Measurements from ENCODE around the gene PRKG2. TPM values are rescaled to one million over a fixed set of nuclear protein-coding genes. Genes with fewer than 3 reads are reported as not detected.

PRKG2 gene, protein sequence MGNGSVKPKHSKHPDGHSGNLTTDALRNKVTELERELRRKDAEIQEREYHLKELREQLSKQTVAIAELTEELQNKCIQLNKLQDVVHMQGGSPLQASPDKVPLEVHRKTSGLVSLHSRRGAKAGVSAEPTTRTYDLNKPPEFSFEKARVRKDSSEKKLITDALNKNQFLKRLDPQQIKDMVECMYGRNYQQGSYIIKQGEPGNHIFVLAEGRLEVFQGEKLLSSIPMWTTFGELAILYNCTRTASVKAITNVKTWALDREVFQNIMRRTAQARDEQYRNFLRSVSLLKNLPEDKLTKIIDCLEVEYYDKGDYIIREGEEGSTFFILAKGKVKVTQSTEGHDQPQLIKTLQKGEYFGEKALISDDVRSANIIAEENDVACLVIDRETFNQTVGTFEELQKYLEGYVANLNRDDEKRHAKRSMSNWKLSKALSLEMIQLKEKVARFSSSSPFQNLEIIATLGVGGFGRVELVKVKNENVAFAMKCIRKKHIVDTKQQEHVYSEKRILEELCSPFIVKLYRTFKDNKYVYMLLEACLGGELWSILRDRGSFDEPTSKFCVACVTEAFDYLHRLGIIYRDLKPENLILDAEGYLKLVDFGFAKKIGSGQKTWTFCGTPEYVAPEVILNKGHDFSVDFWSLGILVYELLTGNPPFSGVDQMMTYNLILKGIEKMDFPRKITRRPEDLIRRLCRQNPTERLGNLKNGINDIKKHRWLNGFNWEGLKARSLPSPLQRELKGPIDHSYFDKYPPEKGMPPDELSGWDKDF
- total RNA-seq, result under 1 TPM; 0.23 to 0.26 TPM

- CTCF ChIA-PET, result no interaction called here
- ATAC-seq, result peak; percentile 58
- peak within 1 kb of the TSS; percentile 44 for H3K4me3 Mint-ChIP-seq
- DNase-seq, result no peak
- no peak within 1 kb of the TSS for H3K27ac Mint-ChIP-seq
- H3K9me3 Mint-ChIP-seq (ENCODE audit: insufficient read depth), result no peaks in the 10 kb centered on the region
- peaks cover 34% of the 10 kb centered on the region for H3K27me3 Mint-ChIP-seq (ENCODE audit: low read depth)
- H3K36me3 Mint-ChIP-seq (ENCODE audit: low read depth), result no peaks in the 10 kb centered on the region
- POLR2A ChIA-PET, result no interaction called here
- peaks cover 10% of the 10 kb centered on the region for H3K4me1 Mint-ChIP-seq (ENCODE audit: low read depth)
Measured at GRCh38 chr4:81214881-81215868, at the start of gene PRKG2. Gene PRKG2 (minus strand): TSS chr4:81215222. CDS start chr4:81205047, 10,175 bp downstream.

DNA sequence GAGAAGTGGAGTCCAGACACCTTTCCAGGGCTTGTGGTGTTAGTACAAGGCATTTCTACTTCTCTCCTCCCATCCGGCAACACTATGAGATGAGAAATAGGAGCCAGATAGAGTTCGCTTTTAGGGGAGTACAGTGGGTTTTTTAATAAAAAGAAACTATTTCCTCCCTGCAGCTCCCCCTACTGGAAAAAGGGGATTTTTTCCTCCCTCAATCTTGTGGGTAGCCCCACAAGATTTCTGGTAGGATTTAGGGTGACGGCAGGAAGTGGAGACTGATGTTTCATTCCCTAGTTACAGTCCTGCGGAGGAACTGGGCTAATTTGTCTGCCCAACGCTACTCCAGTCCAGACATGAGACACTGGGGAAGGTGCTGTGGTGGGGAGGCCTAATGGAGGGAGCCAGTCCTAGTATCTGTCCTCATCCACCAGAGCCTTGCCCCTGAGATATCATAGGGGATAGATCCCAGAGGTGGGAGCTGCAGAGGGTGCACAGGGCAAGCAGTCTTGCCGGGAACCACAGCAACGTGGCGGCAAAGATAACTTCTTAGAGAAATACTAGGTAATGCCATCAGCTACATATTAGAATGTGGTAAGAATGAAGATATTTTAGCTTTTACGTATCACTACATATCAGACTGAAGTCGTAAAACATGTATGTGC, 45.5 kb upstream of the PRKG2 start:
- H3K4me3 Mint-ChIP-seq, result no peak overlapping the region
- no peaks in the 10 kb centered on the region for H3K36me3 Mint-ChIP-seq (ENCODE audit: low read depth)
- POLR2A ChIA-PET, result no interaction called here
- no peaks in the 10 kb centered on the region for H3K4me1 Mint-ChIP-seq (ENCODE audit: low read depth)
- no peaks in the 10 kb centered on the region for H3K27me3 Mint-ChIP-seq (ENCODE audit: low read depth)
- ATAC-seq, result no peak
- no peaks in the 10 kb centered on the region for H3K9me3 Mint-ChIP-seq (ENCODE audit: insufficient read depth)
- CTCF ChIA-PET, result interaction anchor here (0.7 to 1.9 kb wide), 2 partner anchors 134 to 191 kb away, joined by 3 to 9 read pairs; no protein-coding TSS in a partner anchor
- no peak overlapping the region for H3K27ac Mint-ChIP-seq
- DNase-seq, result no peak

DNA sequence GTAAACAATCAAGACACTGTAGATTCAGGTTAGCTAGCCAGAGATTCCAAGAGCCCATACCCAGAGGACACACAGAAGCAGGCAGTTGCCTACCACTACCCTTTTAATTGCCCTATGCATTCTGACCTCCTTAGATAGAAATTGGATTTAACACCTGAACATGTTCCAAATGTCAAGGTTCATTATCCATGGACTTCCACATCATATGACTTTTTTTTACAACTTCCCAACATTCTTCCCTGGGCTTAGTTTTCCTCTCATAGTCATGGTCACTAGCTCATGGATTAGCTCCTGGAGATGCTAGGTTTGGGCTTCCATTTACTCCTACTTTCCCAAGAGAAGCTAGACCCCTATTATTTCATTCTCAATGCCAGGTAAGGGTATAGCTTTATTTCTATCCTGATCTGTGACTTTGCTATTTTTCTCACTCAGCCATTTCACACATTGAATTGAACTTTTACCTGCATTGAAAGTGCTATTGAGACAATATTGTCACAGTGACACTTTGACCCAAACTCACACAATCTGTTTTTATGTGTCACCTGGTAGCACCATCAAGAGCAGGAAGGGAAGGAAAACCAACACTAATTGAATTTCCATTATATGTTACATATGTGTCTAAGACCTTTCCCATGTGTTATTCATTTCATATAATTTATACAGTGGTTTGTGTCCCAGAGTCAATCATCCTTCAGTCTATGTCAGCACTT, 44.0 kb upstream of the PRKG2 start:
- no peaks in the 10 kb centered on the region for H3K36me3 Mint-ChIP-seq (ENCODE audit: low read depth)
- CTCF ChIA-PET, result no interaction called here
- POLR2A ChIA-PET, result no interaction called here
- H3K4me1 Mint-ChIP-seq (ENCODE audit: low read depth), result no peaks in the 10 kb centered on the region
- H3K9me3 Mint-ChIP-seq (ENCODE audit: insufficient read depth), result no peaks in the 10 kb centered on the region
- no peak overlapping the region for H3K4me3 Mint-ChIP-seq
- no peak for ATAC-seq
- H3K27me3 Mint-ChIP-seq (ENCODE audit: low read depth), result no peaks in the 10 kb centered on the region
- H3K27ac Mint-ChIP-seq, result no peak overlapping the region
- no peak for DNase-seq

- Mint-ChIP-seq H3K36me3 (ENCODE audit: low read depth) (no peaks in the 10 kb centered on the region), H3K4me3 (no peak overlapping the region), H3K27ac (no peak overlapping the region), H3K4me1 (ENCODE audit: low read depth) (no peaks in the 10 kb centered on the region), H3K9me3 (ENCODE audit: insufficient read depth) (no peaks in the 10 kb centered on the region), H3K27me3 (ENCODE audit: low read depth) (no peaks in the 10 kb centered on the region)
- no peak for ATAC-seq
- ChIA-PET POLR2A (no interaction called here), CTCF (interaction anchor here (1.1 kb wide), 1 partner anchor 94 kb away, joined by 4 read pairs; no protein-coding TSS in a partner anchor)
- no peak for DNase-seq
Measured at GRCh38 chr4:81257816-81258215, 42.8 kb upstream of the PRKG2 start.

DNA sequence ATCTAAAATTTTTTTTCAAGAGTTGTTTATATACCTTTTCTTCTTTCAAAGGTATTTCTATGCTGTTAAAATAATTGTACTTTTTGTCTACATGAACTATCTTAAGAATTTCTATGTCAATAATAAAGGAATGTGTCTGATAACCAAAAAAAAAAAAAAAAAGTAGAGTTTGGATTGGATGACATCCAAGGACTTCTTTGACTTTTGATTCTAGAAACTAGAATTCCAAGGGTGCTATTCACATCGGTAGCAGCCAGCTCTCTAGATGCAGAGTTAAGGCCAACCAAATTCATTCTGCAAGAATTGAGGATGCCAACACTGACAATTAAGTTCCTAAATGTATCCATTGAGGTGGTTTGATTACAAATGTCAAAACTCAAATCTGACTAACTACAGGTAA, 42.0 kb upstream of the PRKG2 start:
- POLR2A ChIA-PET, result no interaction called here
- H3K27me3 Mint-ChIP-seq (ENCODE audit: low read depth), result no peaks in the 10 kb centered on the region
- CTCF ChIA-PET, result interaction anchor here (1.1 kb wide), 1 partner anchor 95 kb away, joined by 4 read pairs; no protein-coding TSS in a partner anchor
- H3K4me1 Mint-ChIP-seq (ENCODE audit: low read depth), result no peaks in the 10 kb centered on the region
- ATAC-seq (no peak), DNase-seq (no peak)
- no peaks in the 10 kb centered on the region for H3K36me3 Mint-ChIP-seq (ENCODE audit: low read depth)
- no peak overlapping the region for H3K4me3 Mint-ChIP-seq
- H3K27ac Mint-ChIP-seq, result no peak overlapping the region
- H3K9me3 Mint-ChIP-seq (ENCODE audit: insufficient read depth), result no peaks in the 10 kb centered on the region

- ChIA-PET POLR2A (no interaction called here), CTCF (no interaction called here)
- no peaks in the 10 kb centered on the region for H3K27me3 Mint-ChIP-seq (ENCODE audit: low read depth)
- no peak overlapping the region for H3K4me3 Mint-ChIP-seq
- DNase-seq (no peak), ATAC-seq (no peak)
- no peaks in the 10 kb centered on the region for H3K4me1 Mint-ChIP-seq (ENCODE audit: low read depth)
- no peak overlapping the region for H3K27ac Mint-ChIP-seq
- H3K36me3 Mint-ChIP-seq (ENCODE audit: low read depth), result no peaks in the 10 kb centered on the region
- no peaks in the 10 kb centered on the region for H3K9me3 Mint-ChIP-seq (ENCODE audit: insufficient read depth)
Measured at GRCh38 chr4:81256059-81256970, 41.3 kb upstream of the PRKG2 start.

DNA sequence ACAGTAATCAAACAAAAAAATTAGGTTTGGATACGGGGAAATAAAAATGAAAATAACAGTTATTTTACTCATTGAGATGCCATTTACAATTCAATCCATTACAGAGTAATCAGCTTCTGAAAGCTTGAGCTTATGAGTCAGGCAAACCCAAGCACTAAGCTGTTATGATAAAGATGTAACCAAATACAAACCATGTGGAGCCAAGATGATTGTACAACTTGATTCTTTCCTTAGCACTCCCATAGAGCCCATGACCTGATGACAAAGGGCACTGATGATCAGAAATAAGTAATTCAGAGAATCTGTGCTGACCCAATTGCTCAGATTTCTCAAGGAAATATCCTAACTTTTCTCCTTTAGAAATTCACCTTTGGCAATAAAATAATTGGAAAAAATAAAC, 40.5 kb upstream of the PRKG2 start:
- DNase-seq (no peak), ATAC-seq (no peak)
- Mint-ChIP-seq H3K4me3 (no peak overlapping the region), H3K36me3 (ENCODE audit: low read depth) (no peaks in the 10 kb centered on the region), H3K9me3 (ENCODE audit: insufficient read depth) (no peaks in the 10 kb centered on the region), H3K27me3 (ENCODE audit: low read depth) (no peaks in the 10 kb centered on the region), H3K27ac (no peak overlapping the region), H3K4me1 (ENCODE audit: low read depth) (no peaks in the 10 kb centered on the region)
- CTCF ChIA-PET, result no interaction called here
- POLR2A ChIA-PET, result no interaction called here

DNA sequence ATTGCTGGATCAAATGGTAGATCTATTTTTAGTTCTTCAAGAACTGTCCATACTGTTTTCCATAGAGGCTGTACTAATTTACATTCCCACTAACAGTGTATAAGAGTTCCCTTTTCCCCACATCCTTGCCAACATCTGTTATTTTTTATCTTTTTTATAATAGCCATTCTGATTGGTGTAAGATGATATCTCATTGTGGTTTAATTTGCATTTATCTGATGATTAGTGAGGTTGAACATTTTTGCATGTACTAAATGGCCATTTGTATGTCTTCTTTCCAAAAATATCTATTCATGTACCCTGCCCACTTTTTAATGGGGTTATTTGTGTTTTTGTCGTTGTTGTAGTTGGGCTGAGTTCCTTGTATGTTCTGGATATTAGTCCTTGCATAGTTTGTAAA, 35.4 kb upstream of the PRKG2 start:
- H3K27ac Mint-ChIP-seq, result no peak overlapping the region
- ATAC-seq (no peak), DNase-seq (no peak)
- H3K36me3 Mint-ChIP-seq (ENCODE audit: low read depth), result no peaks in the 10 kb centered on the region
- H3K9me3 Mint-ChIP-seq (ENCODE audit: insufficient read depth), result no peaks in the 10 kb centered on the region
- H3K4me3 Mint-ChIP-seq, result no peak overlapping the region
- ChIA-PET POLR2A (no interaction called here), CTCF (no interaction called here)
- H3K4me1 Mint-ChIP-seq (ENCODE audit: low read depth), result no peaks in the 10 kb centered on the region
- no peaks in the 10 kb centered on the region for H3K27me3 Mint-ChIP-seq (ENCODE audit: low read depth)

GRCh38 chr4:81245218-81246009, 30.4 kb upstream of the PRKG2 start:
- ChIA-PET CTCF (no interaction called here), POLR2A (no interaction called here)
- no peaks in the 10 kb centered on the region for H3K27me3 Mint-ChIP-seq (ENCODE audit: low read depth)
- no peak overlapping the region for H3K4me3 Mint-ChIP-seq
- no peaks in the 10 kb centered on the region for H3K4me1 Mint-ChIP-seq (ENCODE audit: low read depth)
- no peaks in the 10 kb centered on the region for H3K36me3 Mint-ChIP-seq (ENCODE audit: low read depth)
- H3K27ac Mint-ChIP-seq, result no peak overlapping the region
- DNase-seq, result no peak
- ATAC-seq, result no peak
- no peaks in the 10 kb centered on the region for H3K9me3 Mint-ChIP-seq (ENCODE audit: insufficient read depth)

GRCh38 chr4:81237791-81238190, 22.8 kb upstream of the PRKG2 start:
- DNase-seq (no peak), ATAC-seq (no peak)
- ChIA-PET POLR2A (no interaction called here), CTCF (no interaction called here)
- no peak overlapping the region for H3K27ac Mint-ChIP-seq
- no peak overlapping the region for H3K4me3 Mint-ChIP-seq
- H3K36me3 Mint-ChIP-seq (ENCODE audit: low read depth), result no peaks in the 10 kb centered on the region
- no peaks in the 10 kb centered on the region for H3K27me3 Mint-ChIP-seq (ENCODE audit: low read depth)
- no peaks in the 10 kb centered on the region for H3K4me1 Mint-ChIP-seq (ENCODE audit: low read depth)
- H3K9me3 Mint-ChIP-seq (ENCODE audit: insufficient read depth), result no peaks in the 10 kb centered on the region

Data from activated CD8-positive, alpha-beta T cell treated with anti-CD3 and anti-CD28 coated beads, Interleukin-2, amount 10 ng/mL, durations not matched to agents 7 days and 5 days (primary cell).